Measurements from ENCODE around the gene LIN7B. TPM values are rescaled to one million over a fixed set of nuclear protein-coding genes. Genes with fewer than 3 reads are reported as not detected.

The LIN7B gene
- total and polyA plus RNA-seq, 2 of the 13 experiments (the other 11 are each of a cell fraction or from before 2014, with no cell fraction given): 5.3 to 7.6 TPM

- TF ChIP-seq ZBTB40 (IDR thresholded peaks at IDR 0.05) (no peak), ZBTB40 (CRISPR knock-in tag; IDR thresholded peaks at IDR 0.05) (peak; percentile 96), ZNF280B (CRISPR knock-in tag; IDR thresholded peaks at IDR 0.05; ENCODE audit: borderline replicate concordance) (peak; percentile 99), PATZ1 (CRISPR knock-in tag; IDR thresholded peaks at IDR 0.05) (peak; percentile 48; the same call in 1 of the 2 replicates), HNF1A (IDR thresholded peaks at IDR 0.05; ENCODE audit: low read depth) (no peak), HNF1A (CRISPR knock-in tag; IDR thresholded peaks at IDR 0.05; ENCODE audit: borderline replicate concordance) (peak; percentile 86)
Observed at GRCh38 chr19:49127674-49128544, 13.7 kb downstream of the LIN7B start (continued).

Data from HepG2 (cell line).